HG03108 (cell line): Measurements from ENCODE around the gene IFT122.
"Not testable (repeated sequence)": the region's sequence is repeated elsewhere in the genome, so short reads cannot be mapped to it uniquely, and the experiment has no call there.

ENCODE experiments used
- ATAC-seq: cut with Tn5 transposase; IDR thresholded peaks from one replicate; pipeline ENCODE4 v1.9.1; 2021; ENCODE audit warnings: moderate library complexity; ENCODE audit not compliant: unreplicated experiment

The IFT122 gene

GRCh38 chr3:129439817-129440617 is at the start of gene IFT122, which contains the start of gene MBD4:
Gene IFT122, plus strand, starts transcription at chr3:129440224. Its CDS starts 107 bp downstream, at chr3:129440331.
Gene MBD4, minus strand, starts transcription at chr3:129439948. Its CDS starts 115 bp downstream, at chr3:129439833.
- peak; percentile 84 for ATAC-seq

GRCh38 chr3:129391583-129391982 is 48.4 kb upstream of the IFT122 start:
- ATAC-seq = not testable (repeated sequence)

GRCh38 chr3:129392106-129392887 is 47.7 kb upstream of the IFT122 start:
- ATAC-seq = not testable (repeated sequence)

- ATAC-seq = no peak
These were observed 46.8 kb upstream of the IFT122 start for GRCh38 chr3:129393271-129393670.

GRCh38 chr3:129393760-129394564 is 46.1 kb upstream of the IFT122 start:
- not testable (repeated sequence) for ATAC-seq

- ATAC-seq = no peak
These were observed 41.2 kb upstream of the IFT122 start for GRCh38 chr3:129398803-129399144.

DNA sequence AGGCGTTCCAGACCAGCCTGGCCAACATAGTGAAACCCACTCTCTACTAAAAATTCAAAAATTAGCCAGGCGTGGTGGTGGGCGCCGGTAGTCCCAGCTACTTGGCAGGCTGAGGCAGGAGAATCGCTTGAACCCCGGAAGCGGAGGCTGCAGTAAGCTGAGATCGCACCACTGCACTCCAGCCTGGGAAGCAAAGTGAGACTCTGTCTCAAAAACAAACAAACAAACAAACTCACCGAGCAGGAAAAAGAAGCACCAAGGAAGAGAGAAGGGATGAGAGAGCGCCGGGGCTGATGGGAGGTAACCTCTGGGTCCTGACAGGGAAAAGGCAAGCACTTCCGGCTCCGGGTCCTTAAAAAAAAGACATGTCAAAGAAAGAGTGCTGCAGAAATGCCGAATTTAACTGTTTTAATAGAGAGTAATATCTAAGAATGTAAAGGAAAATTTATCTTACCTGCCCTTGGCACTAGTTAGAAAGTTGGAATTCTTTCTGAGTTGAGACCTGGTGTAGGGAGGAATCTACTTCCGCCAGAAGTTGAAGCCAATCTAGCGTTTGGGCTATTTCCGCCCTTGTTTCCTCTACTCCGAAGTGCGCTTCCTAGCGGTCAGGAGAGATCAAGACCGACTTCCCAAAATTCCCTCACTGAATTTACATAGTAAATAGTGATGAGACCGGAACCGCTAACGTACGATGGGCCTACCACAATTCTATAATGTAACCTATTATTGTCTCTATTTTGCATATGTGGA is 40.7 kb upstream of the IFT122 start:
- ATAC-seq = peak; percentile 72

GRCh38 chr3:129399895-129400357 is 40.1 kb upstream of the IFT122 start:
- ATAC-seq = peak; percentile 24

DNA sequence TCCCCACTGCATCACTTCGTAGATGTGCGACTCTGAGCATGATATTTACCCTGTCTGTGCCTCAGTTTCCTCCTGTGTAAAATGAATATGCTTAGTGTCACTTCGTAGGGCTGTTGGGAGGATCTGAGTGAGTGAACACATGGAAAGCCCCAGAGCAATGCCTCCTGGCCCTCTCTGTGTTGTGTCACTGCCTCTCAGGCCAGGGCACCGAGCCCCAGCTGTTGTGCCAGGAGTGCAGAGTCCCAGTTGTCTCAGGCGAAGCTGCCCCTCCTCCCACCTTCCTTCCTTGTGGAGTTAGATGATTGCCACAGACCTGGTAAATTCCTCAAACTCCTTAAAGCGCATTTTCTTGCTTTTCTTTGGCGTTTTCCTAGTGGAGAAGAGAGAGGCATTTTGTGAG is 37.8 kb upstream of the IFT122 start:
- no peak for ATAC-seq

DNA sequence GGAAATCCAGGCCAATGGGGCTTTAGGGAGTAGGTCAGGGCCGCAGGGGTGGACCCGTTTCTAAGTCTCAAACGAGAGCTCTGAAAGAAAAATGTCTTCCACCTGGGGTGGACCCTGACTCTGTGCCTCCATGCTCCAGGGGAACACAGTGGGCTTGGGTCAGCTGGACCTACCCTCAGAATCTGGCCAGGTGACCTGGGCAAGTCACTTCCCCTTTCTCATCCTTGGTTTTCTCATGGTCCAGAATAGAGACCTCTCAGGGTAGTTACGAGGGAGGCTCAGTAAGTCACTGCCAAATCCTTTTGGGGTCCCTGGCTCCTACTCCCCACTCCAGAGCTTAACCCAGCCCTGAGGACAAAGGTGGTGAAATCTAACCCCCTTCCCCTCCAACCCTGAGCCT is 37.4 kb upstream of the IFT122 start:
- ATAC-seq = no peak

- no peak for ATAC-seq
These were observed 36.6 kb upstream of the IFT122 start for GRCh38 chr3:129403450-129403849.

DNA sequence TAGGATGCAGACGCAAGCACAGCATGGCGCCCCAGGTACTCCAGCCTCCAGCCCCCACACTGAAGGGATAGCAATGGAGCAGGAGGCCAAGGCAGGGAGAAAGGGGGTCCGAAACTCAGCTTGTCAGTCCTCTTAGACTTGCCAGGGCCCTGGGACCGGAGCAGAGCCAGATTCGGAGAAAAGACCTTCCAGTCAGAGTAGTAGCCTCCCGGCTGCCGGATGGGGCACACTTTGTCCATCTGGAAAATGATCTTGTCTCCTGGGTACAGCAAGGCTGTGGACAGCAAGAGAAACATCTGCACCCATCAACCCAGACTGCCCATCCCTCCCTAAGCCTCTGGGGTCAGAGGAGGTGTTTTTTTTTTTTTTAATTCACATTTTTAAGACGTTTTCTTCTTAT is 35.9 kb upstream of the IFT122 start:
- ATAC-seq = no peak

DNA sequence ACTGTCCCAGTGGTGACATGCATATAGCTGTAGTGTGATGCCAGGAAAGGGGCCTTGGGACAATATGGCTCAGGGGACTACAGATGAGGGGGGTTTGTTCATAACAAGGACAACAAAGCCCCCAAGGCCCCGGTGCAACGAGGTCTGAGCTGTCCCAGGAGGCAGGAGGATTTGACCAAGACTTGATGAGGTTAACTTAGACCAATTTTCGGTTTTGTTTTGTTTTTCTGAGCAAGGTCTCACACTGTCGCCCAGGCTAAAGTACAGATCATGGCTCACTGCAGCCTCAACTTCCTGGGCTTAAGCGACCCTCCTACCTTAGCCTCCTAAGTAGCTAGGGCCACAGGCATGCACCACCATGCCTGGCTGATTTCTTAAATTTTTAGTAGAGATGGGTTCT is 35.4 kb upstream of the IFT122 start:
- no peak for ATAC-seq

GRCh38 chr3:129409541-129409940 is 30.5 kb upstream of the IFT122 start:
- no peak for ATAC-seq

DNA sequence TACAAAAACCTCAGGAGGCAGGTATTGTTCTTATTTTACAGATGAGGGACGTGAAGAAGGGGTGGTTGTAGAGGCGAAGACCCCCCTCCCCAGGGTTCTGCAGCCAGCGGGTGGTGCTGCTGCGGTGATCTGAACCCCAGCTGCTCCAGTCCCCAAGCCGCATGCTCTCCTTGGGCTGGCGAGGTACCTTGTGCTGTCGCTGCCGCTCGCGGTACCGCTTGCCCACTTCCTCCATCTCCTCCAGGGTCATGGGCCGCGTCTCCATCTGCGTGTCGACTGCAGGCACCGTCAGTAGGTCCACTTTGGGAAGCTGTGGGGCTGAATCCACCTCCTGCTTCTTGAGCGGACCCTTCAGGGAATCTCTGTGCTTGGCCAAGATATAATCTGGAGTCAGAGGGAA is 29.1 kb upstream of the IFT122 start:
- ATAC-seq = no peak

DNA sequence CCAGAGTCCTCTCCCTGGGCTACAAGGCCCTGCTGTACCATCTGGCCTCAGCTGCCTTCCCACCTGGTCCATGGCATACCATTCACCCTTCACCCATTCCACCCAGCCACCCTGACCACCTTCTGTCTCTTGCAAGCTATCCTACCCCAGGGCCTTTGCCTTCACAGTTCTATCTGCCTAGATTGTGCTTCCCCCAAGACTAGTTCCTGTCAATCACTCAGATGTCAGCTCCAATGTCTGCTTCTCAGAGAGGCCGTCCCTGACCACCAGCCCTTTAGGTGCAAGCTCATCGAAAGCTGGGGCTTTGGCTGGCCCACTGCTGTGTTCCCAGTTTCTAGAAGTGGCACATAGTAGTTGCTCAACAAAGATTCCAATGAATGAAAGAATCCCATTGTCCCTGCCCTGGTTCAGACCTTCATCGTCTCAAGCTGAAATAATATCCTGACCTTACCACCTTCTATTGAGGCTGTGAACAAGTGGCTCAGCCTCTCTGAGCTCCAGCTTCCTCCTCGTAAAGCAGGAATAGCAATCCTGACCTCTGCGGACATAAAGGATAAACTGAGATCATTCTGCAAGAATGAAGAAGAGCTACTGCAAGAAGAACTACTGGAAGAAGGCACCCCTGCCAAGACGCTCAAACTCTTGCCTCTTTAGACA is 27.4 kb upstream of the IFT122 start:
- no peak for ATAC-seq

- not testable (repeated sequence) for ATAC-seq
These were observed 26.8 kb upstream of the IFT122 start for GRCh38 chr3:129413238-129413637.

- ATAC-seq = peak; percentile 82
These were observed 26.1 kb upstream of the IFT122 start for GRCh38 chr3:129413687-129414506.

GRCh38 chr3:129415378-129415777 is 24.6 kb upstream of the IFT122 start:
- ATAC-seq = no peak
